Measurements from ENCODE around the gene RTBDN.
"Not testable (repeated sequence)": the region's sequence is repeated elsewhere in the genome, so short reads cannot be mapped to it uniquely, and the experiment has no call there.

Gene RTBDN

GRCh38 chr19:12847159-12848139, 13.1 kb upstream of the RTBDN start:
- DNase-seq (ENCODE audit: low read depth) = peak; percentile 82
- no peak overlapping the region for H3K4me3 ChIP-seq (ENCODE audit: low read depth, low read length)
- TF ChIP-seq, protein P1, sequence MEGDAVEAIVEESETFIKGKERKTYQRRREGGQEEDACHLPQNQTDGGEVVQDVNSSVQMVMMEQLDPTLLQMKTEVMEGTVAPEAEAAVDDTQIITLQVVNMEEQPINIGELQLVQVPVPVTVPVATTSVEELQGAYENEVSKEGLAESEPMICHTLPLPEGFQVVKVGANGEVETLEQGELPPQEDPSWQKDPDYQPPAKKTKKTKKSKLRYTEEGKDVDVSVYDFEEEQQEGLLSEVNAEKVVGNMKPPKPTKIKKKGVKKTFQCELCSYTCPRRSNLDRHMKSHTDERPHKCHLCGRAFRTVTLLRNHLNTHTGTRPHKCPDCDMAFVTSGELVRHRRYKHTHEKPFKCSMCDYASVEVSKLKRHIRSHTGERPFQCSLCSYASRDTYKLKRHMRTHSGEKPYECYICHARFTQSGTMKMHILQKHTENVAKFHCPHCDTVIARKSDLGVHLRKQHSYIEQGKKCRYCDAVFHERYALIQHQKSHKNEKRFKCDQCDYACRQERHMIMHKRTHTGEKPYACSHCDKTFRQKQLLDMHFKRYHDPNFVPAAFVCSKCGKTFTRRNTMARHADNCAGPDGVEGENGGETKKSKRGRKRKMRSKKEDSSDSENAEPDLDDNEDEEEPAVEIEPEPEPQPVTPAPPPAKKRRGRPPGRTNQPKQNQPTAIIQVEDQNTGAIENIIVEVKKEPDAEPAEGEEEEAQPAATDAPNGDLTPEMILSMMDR (IDR thresholded peaks at IDR 0.05; ENCODE audit: insufficient read depth, low read depth, low read length, missing control alignments) = peak; percentile 99

DNA sequence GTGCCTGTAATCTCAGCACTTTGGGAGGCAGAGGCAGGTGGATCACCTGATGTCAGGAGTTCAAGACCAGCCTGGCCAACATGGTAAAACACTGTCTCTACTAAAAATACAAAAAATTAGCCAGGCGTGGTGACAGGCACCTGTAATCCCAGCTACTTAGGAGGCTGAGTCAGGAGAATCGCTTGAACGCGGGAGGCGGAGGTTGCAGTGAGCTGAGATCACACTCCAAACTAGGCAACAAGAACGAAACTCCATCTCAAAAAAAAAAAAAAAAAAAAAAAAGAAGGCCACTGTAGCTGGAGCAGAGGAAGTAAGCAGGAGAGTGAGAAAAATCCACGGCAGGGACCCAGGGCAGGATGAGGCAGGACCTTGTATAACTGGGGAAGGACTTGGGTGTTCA, 12.2 kb upstream of the RTBDN start:
- not testable (repeated sequence) for H3K4me3 ChIP-seq (ENCODE audit: low read depth, low read length); DNase-seq (ENCODE audit: low read depth)

DNA sequence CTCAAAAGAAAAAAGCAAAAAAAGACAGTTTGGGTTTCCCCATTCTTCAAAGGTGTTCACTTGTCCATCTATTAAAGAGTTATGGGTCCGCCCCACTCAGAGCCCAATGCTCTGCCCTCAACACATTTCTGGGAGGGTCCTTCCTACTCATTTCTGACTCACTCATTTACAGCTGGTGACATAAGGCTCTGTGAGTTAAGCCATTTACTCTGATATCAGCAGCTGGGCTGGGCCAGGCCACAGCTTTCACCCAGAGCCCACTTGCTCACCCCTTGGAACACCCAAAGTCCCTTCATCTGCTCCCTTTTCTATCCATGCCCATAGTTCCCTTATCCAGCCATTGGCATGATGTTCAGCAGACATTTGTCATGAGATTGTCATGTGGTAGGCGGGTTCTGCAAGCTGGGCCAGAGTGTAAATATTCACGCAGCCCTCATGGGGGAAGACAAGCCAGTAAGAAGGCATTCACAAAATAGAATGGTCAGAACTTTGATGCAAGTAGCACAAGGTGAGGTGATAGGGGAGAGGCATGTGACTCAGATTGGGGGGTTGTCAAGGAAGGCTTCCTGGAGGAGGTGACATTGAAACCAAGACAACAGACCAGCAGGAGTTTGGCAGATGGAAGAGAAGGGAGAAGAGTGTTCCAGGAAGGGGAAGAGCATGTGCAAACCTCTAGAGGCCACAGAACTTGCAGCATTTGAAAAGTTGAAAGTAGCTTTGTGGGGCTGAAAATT, 9.8 kb upstream of the RTBDN start:
- no peak for DNase-seq (ENCODE audit: low read depth)
- no peak overlapping the region for H3K4me3 ChIP-seq (ENCODE audit: low read depth, low read length)
- TF ChIP-seq, protein P1 (IDR thresholded peaks at IDR 0.05; ENCODE audit: insufficient read depth, low read depth, low read length, missing control alignments) = no peak

DNA sequence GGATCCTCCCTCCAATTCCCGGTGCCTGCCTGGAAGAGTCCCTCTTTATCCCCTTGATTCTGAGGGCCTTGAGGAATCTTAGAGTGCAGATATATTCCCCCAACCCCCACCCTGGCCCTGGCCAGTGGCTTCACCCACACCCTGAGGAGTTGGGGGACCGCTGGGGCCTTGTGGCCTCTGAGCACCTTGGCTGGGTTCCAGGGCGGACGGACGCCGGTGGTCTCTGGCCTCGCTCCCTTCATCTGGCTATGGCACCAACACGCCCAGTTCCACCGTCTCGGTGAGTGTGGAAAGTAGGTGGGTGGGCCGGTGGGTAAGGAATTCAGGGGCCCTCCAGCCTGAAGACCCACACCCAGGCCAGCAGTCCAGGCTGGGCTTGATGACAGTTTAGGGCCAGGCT, 8.9 kb upstream of the RTBDN start:
- no peak for DNase-seq (ENCODE audit: low read depth)
- no peak overlapping the region for H3K4me3 ChIP-seq (ENCODE audit: low read depth, low read length)
- TF ChIP-seq, protein P1 (IDR thresholded peaks at IDR 0.05; ENCODE audit: insufficient read depth, low read depth, low read length, missing control alignments) = no peak

- no peak overlapping the region for H3K4me3 ChIP-seq (ENCODE audit: low read depth, low read length)
- DNase-seq (ENCODE audit: low read depth) = no peak
- TF ChIP-seq, protein P1 (IDR thresholded peaks at IDR 0.05; ENCODE audit: insufficient read depth, low read depth, low read length, missing control alignments) = no peak
Measured at GRCh38 chr19:12842511-12842910, 8.1 kb upstream of the RTBDN start.

GRCh38 chr19:12841094-12841493, 6.7 kb upstream of the RTBDN start:
- DNase-seq (ENCODE audit: low read depth) = peak; percentile 35
- no peak overlapping the region for H3K4me3 ChIP-seq (ENCODE audit: low read depth, low read length)
- TF ChIP-seq, protein P1 (IDR thresholded peaks at IDR 0.05; ENCODE audit: insufficient read depth, low read depth, low read length, missing control alignments) = no peak
